HG03060 (cell line): ENCODE measurements around the gene SEMA5B.

Experiments
- ATAC-seq: cut with Tn5 transposase; IDR thresholded peaks from one replicate; pipeline ENCODE4 v1.9.1; 2021; ENCODE audit warnings: low read depth, moderate number of reproducible peaks; ENCODE audit not compliant: unreplicated experiment

Gene SEMA5B

GRCh38 chr3:122873741-122874515 lies 153.6 kb downstream of the SEMA5B start:
- ATAC-seq = no peak

GRCh38 chr3:122868322-122868721 lies 159.2 kb downstream of the SEMA5B start:
- ATAC-seq = no peak

- no peak for ATAC-seq
These were observed 163.1 kb downstream of the SEMA5B start for GRCh38 chr3:122864498-122864897.

GRCh38 chr3:122862381-122862780 lies 165.2 kb downstream of the SEMA5B start:
- ATAC-seq = no peak
